Measurements from ENCODE around the gene ZNF385B.

DNA sequence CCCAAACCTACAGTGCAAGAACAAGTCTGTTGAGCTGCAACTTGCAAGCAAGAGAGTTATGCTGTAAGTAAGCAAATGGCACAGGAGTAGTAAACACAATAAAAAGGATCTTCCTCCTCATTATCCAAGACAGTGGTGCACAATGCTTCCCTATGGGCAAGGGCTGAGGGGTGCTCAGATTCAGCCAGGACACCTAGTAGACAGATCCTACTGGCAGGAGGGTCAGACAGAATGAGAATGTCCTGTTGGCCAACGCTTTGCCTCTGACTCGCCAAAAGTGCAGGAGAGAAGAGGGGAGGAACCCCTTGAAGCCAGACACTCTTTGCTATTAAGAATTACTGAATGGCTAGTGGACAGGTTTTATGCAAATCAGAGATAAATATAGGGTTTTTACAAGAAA is 316.4 kb downstream of the ZNF385B start:
- TF ChIP-seq RAD21 (IDR thresholded peaks at IDR 0.05; ENCODE audit: low read depth) (no peak), CTCF (IDR thresholded peaks at IDR 0.05 in 2 of 3, conservative IDR thresholded peaks at IDR 0.05 in 1 of 3; ENCODE audit: borderline replicate concordance in 1 of 3, insufficient read depth in 1 of 3, low read depth in 2 of 3, low read length in 2 of 3) (no peak), MAX (IDR thresholded peaks at IDR 0.05) (no peak), EGR1 (IDR thresholded peaks at IDR 0.05; ENCODE audit: low read depth) (no peak), JUND (IDR thresholded peaks at IDR 0.05) (no peak), POLR2A (IDR thresholded peaks at IDR 0.05; ENCODE audit: borderline replicate concordance, extremely low read depth, insufficient read depth, insufficient read length) (no peak), EZH2phosphoT487 (IDR thresholded peaks at IDR 0.05; ENCODE audit: borderline replicate concordance) (no peak), EZH2 (IDR thresholded peaks at IDR 0.05) (no peak), CEBPB (IDR thresholded peaks at IDR 0.05; ENCODE audit: low read depth) (no peak), ZFX (IDR thresholded peaks at IDR 0.05) (no peak), POLR2AphosphoS5 (IDR thresholded peaks at IDR 0.05; ENCODE audit: low read depth, low read length) (no peak), SIN3A (IDR thresholded peaks at IDR 0.05; ENCODE audit: low read depth) (no peak), FOSL1 (IDR thresholded peaks at IDR 0.05; ENCODE audit: low read depth) (no peak)
- TF ChIP-seq, protein P1, sequence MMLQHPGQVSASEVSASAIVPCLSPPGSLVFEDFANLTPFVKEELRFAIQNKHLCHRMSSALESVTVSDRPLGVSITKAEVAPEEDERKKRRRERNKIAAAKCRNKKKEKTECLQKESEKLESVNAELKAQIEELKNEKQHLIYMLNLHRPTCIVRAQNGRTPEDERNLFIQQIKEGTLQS (IDR thresholded peaks at IDR 0.05), result no peak

Measured in HCT116 (cell line).